HG03469 (cell line): ENCODE results near the gene SLC22A4.
A peak's percentile ranks its signal among the peaks of the same experiment; 100 is the strongest.

Experiments
- ATAC-seq: cut with Tn5 transposase; IDR thresholded peaks from one replicate; pipeline ENCODE4 v1.9.1; 2021; ENCODE audit warnings: mild to moderate bottlenecking, moderate library complexity, moderate number of reproducible peaks; ENCODE audit not compliant: unreplicated experiment

SLC22A4 gene

DNA sequence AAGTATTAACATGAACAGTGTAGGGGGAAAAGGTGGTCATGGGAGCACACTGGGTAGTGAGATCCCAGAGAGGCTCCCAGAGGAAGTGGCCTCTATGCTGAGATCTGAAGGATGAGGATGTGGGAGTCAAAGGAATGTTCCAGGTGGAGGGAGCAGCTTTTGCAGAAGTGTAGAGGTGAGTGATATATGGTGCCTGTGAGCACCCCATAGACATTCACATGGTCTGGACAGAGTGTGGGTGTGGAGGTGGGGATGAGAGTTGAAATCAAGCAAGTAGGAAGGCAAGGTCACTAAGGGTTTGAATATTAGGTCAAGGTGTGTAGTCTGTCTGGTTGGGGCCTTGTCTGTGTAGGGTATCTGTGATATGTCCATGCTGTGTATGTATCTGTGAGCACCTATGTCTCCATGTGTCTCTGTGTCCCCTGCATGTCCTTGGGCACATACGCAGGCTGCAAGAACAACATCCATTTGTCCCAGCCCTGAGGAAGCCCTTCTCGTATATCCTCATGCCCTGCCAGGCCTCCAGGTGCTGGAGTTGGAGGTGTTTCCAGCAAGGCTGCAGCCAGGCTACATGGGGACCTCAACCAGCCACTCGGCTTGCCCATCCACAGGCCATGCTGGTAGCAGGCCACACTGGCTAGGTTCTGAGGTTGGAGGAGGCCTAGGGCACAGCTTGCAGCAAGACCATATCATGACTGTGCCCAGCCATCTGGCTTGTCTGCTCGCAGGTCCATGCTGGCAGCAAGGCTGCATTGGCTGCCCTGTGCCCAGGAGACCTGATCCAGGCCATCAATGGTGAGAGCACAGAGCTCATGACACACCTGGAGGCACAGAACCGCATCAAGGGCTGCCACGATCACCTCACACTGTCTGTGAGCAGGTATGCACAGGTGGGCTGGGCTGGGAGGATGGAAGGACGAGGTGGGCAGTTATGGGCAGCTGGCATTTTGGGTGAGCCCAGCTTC, 32.0 kb upstream of the SLC22A4 start:
- ATAC-seq = no peak

DNA sequence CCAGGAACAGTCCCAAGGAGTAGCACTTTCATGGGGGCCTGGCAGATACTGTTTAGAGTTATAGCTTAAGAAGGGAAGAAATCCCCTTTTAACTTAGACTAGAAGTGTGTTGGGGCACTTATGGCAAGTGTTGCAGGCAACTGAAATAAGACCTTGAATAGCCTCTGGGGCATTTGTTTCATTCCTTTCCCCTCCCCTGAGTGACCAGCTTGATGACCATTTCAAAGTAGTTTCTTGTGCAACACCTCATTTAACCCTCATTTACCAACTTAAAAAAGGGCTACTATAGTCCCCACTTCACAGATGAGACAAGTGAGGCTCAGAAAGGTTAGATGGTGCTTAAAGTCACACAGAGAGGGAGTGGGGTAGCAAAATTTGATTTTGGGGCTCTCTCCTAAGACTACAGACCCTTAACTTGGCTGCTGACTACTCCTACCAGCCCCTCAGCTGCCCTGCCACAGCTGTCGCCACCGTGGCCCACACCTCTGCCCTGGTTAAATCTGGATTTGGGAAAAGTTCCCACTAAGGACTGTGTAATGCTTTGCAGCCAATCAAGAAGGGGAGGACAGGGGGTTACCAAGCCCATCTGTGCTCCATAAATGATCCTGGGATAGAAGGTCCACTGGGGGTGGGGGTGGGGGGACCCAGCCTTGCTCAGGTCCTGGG, 31.2 kb upstream of the SLC22A4 start:
- ATAC-seq = no peak

DNA sequence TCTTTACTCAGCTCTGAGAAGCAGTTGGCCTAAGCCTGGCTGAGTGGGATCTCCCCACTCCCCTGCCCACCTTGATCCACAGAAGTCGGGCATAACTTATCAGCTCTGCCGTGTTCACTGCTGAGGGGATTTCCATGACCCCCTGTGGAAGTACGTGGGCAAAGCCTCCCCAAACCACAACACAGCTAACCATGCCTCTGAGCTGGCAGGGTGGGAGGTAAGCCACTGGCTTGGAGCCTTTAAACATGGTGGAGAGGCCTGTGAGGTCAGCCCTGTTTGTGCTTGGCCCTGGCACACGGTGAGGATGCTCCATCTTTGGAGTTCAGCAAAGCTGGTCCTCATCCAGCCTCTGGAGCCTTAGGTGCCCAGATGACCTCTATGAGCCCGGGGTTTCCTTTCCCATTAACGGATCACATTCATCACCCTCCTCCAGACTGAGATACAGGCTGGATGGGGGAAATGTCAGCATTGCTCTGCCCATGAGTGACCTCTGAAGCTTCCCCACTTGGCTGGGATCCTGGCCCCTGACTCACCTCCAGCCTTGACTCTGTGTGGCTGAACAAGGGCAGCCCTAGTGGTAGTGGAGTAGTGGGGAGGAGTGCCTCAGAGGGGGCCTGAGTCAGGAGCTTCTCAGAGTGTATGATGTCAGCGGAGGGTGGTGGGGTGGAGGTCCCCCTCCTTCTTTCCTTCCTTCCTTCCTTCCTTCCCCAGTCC, 30.5 kb upstream of the SLC22A4 start:
- ATAC-seq = no peak

DNA sequence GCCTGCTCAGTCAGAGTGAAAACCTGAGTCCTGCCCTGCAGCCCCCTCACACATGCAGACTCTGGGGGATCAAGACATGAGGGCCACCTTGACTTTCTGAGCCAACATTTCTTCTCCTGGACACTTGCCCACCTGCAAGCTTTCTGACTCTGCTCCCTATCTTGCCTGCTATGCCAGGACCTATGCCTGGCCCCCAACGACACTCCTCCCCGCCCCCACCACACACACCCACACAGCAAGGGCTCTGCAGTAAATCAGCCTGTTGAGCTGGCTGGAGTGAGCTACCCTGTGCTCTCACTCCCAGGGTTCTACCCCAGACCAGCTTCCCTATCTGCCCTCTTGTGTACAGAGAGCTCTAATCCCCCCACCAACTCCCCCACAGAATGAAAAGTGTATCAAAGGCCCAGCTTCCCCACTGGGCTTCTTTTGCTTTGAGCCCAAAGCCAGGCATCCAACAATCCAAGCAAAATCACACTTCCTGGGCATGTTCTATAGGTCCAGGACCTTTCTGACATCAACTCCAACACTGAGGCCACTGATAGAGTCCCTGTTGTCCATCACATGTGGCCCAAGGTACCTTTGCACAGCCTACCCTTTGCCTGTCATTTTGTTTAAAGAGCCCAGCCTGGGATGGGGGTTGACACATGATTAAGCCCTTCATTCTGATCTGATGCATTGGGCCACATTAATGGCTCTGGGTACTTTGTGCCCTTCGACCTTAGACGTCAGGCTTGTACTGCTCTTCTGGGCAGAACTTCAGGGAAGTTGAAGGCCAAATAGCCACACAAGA, 29.5 kb upstream of the SLC22A4 start:
- ATAC-seq = no peak

DNA sequence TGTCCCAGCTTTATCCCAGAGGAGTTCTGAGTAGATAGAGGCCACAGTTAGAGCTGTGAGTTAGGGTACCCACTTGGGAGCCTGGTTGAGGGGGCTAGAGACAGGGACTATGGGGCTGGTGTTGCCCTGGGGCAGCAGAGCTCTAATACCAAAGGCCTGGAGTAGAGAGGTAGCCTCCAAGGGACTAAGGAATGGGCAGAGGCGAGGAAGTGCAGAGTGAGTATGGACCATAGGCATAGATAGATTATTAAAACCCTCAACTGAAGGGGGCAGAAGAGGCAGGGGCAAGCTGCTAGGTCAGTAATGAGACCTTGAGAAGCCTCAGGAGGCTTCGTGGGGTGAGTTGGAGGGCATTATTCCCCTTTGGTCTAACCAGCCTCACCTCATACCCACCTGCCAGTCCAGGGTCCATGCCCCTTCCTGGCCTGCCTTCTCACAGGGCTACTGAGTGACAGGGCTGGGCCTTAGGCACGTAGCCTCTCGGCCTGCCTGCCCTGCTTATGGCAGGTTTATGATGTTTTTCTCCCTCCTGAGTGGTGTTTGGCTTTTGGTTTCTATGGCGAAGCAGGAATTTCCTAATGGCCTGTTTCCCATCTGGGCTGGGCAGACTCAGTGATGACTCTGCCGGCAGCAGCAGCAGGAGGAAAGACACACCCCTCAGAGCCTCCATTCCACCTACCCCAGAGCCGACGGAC, 28.7 kb upstream of the SLC22A4 start:
- ATAC-seq = no peak

DNA sequence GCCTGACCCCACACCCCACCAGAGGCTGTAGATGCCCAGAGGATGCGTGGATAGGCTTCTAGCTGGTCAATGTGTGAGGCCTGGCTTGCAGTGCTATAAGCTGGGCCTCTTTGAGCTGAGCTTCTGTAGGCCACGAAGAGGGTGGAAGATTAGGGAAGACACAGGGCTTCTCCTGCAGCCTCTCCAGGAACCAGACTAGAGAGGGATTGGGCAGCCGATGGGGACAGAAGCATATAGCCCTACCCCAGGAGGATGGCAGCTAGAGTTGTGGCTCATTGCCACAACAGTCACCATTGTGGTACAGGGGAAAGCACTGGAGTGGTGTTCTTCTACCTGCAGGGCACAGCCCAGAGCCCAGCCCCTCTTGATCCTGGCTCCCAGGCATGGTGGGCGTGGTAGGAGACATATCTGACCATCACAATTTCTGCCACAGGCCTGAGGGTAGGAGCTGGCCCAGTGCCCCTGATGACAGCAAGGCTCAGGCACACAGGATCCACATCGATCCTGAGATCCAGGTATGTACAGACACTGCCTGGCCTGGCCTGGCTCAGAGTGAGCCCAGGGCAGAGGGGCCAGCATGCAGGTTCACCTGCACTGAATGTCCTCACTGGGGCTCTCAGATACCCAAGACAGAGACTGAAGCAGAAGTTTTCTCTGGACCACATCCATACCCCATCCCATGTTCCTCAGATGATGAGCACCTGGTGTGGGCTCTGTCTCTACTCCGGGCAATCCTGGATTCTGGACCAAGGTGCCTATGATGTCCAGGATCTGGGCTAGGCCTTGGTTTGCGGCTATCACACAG, 28.0 kb upstream of the SLC22A4 start:
- ATAC-seq = no peak

DNA sequence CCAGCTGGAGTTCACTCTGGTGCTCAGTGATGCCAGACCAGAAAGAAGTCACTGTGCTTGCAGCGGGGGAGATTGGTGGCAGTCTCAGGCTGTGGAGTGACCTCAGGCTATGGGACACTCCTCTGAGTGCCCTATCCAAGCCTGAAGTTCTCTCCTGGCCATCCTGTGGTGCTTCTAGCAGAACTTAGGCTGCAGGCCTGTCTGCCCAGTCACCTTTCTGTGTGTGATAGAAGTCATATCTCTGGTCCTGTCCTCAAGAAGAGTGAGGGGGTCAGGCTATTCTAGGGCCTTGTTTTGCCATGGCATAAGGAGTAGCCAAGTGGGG, 27.4 kb upstream of the SLC22A4 start:
- no peak for ATAC-seq

DNA sequence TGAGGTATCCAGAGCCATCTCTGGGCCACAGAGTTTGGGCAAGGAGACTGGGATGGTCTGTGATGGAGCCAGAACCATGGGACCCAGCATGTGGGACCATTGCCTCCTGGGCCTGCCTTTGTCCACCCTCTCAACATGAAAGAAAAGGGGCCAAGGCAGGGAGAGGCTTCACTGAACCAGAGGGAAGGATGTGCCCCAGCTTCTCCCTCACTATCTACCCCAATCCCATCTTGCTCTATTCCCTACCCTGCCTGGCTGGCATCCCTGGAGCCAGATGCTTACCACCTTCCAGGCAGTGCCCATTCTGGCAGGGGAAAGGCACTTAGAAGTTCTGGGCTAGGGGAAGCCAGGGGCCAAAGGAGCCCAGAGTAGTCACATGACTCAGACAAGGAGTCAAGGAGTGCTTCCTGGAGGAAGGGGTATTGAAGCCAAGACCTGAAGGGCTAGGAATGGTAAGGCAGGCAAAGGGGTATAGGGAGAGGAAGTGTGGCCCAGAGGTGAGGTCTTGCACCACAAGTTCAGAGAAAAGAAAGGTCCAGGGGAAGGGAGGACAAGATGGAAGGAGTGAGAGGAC, 26.9 kb upstream of the SLC22A4 start:
- no peak for ATAC-seq

DNA sequence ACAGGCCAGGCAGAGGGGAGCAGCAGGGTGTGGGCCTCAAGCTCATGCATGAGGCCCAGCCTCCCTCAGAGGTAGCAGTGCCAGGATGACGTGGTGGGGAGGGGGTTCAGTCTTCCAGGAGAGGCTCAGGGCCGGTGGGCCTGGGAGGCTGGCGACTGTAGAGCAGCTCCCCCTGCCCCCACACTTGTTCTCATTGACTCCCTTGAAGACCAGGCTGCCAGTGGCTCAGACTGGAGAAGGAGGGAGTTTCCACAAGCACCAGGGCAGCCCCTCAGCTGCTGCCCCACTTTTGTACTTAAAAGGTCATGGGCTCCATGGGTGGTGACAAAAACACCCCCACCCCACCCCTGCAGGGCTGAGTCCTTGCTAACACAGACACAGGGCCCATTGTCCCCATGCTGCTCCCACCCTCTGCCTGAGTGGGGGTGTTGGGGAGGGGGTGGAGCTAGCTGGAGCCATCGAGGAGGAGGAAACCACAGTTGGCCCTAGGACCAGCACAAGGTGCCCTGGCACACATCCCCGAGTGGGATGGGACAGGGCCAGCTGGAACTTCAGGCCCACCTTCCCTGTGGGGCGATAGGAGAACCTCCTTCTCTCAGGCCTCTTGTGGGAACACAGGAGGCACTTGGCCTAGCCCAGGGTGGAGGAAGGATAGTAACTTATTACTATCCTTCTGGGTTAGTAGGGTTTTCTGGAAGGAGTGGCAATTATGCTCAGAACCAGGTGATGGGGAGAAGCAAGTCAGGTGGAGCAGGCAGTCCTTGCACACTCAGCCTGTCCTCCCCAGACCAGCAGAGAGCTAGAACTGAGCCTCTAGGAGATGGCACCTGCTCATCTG, 26.0 kb upstream of the SLC22A4 start:
- ATAC-seq = no peak

DNA sequence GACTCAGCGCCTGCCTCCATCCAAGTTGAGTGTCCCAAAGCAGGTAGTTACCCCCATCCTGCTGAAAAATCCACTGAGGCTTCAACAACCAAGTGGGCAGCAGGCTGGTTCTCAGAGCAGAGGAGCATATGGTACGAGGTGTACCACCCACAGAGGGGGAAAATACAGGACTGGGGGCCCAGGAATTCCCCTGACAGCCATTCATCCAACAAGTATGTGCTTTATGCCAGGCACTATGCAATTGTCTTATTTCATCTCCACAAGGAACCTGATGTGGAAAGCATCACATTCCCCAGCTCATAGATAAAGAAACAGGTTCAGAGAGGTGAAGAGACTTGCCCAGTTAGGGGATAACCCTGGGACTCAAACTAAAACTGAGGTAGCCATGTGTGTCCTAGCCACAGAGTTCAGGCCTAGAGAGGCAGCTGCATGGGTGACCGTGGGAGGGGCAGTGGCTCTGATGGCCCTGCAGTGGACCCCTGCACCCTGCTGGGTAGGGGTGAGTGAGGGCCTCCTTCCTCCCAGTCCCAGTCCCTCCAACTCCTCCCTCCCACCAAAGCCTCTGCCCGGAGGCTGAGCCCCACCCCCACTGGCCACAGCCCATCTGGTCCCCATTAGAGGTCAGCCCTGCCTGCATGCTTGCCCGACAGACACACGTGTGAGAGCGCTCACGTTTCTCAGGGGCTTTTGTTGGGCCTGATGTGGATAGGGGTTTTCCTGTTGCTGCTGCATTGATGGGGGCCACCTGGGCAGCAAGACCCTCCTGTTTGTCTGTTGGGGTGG, 25.2 kb upstream of the SLC22A4 start:
- ATAC-seq = peak; percentile 58

DNA sequence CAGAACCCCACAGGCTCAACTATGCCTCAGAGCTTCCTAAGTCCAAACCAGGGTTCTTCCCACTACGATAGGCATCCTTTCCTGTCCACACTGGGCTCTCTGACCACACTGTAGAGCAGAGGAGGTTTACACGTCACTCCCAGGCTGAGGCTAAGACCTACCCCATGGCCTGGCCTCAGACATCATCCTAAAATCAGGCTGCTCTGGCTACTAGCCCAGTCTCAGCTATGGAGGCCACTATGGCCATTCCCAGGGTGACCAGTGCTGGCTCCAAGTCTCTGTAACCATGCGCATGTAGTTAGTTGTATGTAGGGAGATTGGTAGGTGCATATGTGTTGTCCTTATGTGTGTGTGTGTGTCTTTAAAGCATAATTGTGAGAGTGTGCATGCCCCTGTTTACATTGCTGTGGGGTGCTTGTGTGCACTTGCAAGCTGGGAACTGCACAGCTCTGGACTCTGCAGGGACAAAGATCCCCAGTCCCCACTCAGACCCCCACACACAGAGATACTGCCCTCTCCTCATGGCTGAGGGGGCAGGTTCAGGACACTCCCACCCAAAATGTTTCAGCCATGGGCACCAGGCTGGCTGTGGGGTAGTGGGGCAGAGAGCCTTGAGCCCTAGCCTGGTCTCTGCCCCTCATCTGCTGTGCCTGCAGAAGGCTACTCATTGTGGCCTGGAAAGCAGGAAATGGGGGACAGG, 24.4 kb upstream of the SLC22A4 start:
- no peak for ATAC-seq

DNA sequence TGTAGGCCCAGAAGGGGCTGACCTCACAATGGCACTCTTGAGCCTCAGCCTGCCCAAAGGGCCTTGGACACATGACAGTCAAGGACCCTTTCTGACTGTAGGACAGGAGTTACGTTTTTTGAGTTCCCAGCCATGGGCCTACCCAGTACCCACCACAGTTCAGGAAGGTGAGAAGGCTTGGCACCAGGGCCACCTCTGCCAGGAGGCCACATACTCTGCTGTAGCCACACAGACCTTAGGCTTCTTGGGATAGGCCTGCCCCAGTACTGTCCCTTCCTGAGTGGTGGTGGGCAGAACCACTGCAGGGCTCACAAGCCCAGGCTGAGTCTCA, 23.9 kb upstream of the SLC22A4 start:
- ATAC-seq = no peak

DNA sequence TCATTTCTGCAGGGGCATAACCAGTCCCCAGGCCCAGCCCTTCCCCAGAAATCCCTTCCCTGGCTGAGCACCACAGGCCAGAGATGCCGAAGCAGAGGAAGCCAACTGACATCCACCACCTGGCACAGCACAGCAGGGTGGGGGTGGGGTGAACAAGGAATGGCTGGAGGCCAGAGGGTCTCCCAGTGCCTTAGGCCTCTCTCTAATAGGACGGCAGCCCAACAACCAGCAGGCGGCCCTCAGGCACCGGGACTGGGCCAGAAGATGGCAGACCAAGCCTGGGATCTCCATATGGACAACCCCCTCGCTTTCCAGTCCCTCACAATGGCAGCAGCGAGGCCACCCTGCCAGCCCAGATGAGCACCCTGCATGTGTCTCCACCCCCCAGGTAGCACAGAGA, 23.5 kb upstream of the SLC22A4 start:
- no peak for ATAC-seq

DNA sequence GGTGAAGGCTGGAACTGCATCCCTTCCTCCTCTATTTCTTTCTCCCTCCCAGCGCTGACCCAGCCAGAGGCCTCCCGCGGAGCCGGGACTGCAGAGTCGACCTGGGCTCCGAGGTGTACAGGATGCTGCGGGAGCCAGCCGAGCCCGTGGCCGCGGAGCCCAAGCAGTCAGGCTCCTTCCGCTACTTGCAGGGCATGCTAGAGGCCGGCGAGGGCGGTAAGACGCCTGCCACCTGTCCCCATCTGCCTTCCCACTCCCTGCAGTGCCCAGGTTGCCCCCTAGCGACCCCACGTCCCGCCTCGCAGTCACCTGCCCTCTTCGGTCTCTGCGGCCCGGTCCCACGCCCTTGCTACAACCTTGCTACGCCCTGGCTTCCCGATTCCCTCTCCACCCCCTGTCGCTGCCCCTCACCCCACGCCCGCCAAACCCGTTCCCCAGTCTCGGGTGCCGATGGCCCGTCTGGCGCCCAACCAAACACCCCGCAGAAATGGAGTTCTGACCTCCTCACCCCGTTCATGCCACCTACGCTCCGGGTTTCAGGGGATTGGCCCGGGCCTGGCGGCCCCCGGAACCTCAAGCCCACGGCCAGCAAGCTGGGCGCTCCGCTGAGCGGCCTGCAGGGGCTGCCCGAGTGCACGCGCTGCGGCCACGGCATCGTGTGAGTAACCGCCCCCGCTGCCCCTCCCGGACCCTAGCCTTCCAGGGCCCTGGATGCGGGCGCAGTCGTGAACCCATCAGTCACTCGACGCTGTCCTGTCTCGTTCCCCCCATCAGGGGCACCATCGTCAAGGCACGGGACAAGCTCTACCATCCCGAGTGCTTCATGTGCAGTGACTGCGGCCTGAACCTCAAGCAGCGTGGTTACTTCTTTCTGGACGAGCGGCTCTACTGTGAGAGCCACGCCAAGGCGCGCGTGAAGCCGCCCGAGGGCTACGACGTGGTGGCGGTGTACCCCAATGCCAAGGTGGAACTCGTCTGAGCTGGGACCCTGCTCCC, 22.6 kb upstream of the SLC22A4 start:
- no peak for ATAC-seq

DNA sequence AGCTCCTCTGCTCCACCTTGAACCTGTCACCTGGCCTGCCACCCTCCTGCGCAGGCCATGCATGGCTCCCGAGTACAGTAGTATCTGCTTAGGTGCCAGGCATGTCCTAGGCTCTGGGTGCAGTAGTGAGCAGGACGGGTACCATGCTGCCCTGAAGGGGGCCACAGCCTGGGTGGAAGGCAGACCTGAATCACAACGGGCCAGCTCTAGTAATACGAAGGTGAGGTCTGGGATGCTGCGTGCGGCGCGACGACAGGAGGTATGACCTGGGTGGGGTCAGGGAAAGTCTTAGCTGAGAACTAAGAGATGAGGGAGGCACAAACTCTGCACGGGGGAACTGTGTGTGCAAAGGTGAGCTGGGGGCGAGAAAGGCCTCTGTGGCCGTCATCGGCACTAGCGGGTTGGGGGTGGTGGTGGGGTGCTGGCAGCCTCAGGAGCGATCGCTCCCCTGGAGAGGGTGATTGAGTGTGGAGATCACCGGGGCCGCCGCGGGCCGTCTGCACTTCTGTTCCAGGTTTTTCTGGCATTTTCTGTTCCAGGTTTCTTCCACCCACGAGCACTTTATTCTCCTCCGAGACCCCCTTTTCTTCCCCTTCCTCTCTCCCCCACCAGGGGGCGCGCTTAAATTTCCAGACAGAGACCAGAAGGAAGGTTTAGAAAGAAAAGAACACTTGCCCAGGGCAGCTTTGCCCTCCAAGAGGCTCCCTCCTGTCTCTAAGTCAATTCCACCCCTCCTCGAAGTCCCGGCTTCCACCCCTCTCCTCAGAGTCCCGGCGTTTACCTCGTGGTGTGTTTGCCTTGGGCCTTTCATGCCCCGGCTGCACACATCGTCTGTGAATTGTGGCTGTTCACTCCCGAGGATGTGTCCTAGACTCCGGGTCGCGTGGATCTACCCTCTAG, 21.6 kb upstream of the SLC22A4 start:
- no peak for ATAC-seq
